Measurements from ENCODE around the gene FGF22. TPM values are rescaled to one million over a fixed set of nuclear protein-coding genes. Genes with fewer than 3 reads are reported as not detected.

Gene FGF22
- total and polyA plus RNA-seq, 4 donors = 0.10 to 0.85 (median 0.34) TPM

- WGBS, 2 donors = 81 to 94% methylated on average over 14 of the region's 14 CpGs
- DNase-seq (no peak), ATAC-seq (ENCODE audit: insufficient read depth, low FRiP score) (no peak)
- no peak overlapping the region for H3K4me3 ChIP-seq
- no peaks in the 10 kb centered on the region for H3K4me1 ChIP-seq (ENCODE audit: control insufficient read depth in 5 of 5, insufficient read depth in 5 of 5, low read length in 5 of 5)
- H3K36me3 ChIP-seq (ENCODE audit: control insufficient read depth in 4 of 4, insufficient read depth in 4 of 4, low read length in 4 of 4) = peaks cover 0 to 49% (median 8%) of the 10 kb centered on the region in 4 donors
- no peak for TF ChIP-seq CTCF (IDR thresholded peaks at IDR 0.05; ENCODE audit: control extremely low read depth, extremely low read depth)
- no peaks in the 10 kb centered on the region for H3K27me3 ChIP-seq (ENCODE audit: control insufficient read depth in 3 of 3, insufficient read depth in 3 of 3, low read length in 2 of 3)
- H3K9me3 ChIP-seq (ENCODE audit: control insufficient read depth in 4 of 4, insufficient read depth in 3 of 4, low read length in 3 of 4) = no peaks in the 10 kb centered on the region
- no peak overlapping the region for H3K9ac ChIP-seq (ENCODE audit: insufficient read depth in 1 of 2, low read length in 2 of 2)
- no peak overlapping the region for H3K27ac ChIP-seq (ENCODE audit: low read depth in 1 of 2, low read length in 1 of 2)
Measured at GRCh38 chr19:644789-645188, 5.1 kb downstream of the FGF22 start.

- no peak for TF ChIP-seq CTCF (IDR thresholded peaks at IDR 0.05; ENCODE audit: control extremely low read depth, extremely low read depth)
- no peaks in the 10 kb centered on the region for H3K4me1 ChIP-seq (ENCODE audit: control insufficient read depth in 5 of 5, insufficient read depth in 5 of 5, low read length in 5 of 5)
- no peak overlapping the region for H3K4me3 ChIP-seq
- WGBS, 2 donors = 92 to 94% methylated on average over 62 of the region's 62 CpGs
- H3K9ac ChIP-seq (ENCODE audit: insufficient read depth in 1 of 2, low read length in 2 of 2) = no peak overlapping the region
- no peak for ATAC-seq (ENCODE audit: insufficient read depth, low FRiP score)
- DNase-seq = no peak
- H3K27me3 ChIP-seq (ENCODE audit: control insufficient read depth in 3 of 3, insufficient read depth in 3 of 3, low read length in 2 of 3) = no peaks in the 10 kb centered on the region
- no peaks in the 10 kb centered on the region for H3K9me3 ChIP-seq (ENCODE audit: control insufficient read depth in 4 of 4, insufficient read depth in 3 of 4, low read length in 3 of 4)
- H3K36me3 ChIP-seq (ENCODE audit: control insufficient read depth in 4 of 4, insufficient read depth in 4 of 4, low read length in 4 of 4) = peaks cover 0 to 56% (median 8%) of the 10 kb centered on the region in 4 donors
- H3K27ac ChIP-seq (ENCODE audit: low read depth in 1 of 2, low read length in 1 of 2) = no peak overlapping the region
Measured at GRCh38 chr19:645912-646778, 6.5 kb downstream of the FGF22 start.

- no peak for ATAC-seq (ENCODE audit: insufficient read depth, low FRiP score)
- 94 to 95% methylated on average over 48 of the region's 48 CpGs for WGBS, 2 donors
- TF ChIP-seq CTCF (IDR thresholded peaks at IDR 0.05; ENCODE audit: control extremely low read depth, extremely low read depth) = no peak
- no peak for DNase-seq
- peaks cover 0 to 64% (median 10%) of the 10 kb centered on the region in 4 donors for H3K36me3 ChIP-seq (ENCODE audit: control insufficient read depth in 4 of 4, insufficient read depth in 4 of 4, low read length in 4 of 4)
- no peaks in the 10 kb centered on the region for H3K27me3 ChIP-seq (ENCODE audit: control insufficient read depth in 3 of 3, insufficient read depth in 3 of 3, low read length in 2 of 3)
- no peaks in the 10 kb centered on the region for H3K4me1 ChIP-seq (ENCODE audit: control insufficient read depth in 5 of 5, insufficient read depth in 5 of 5, low read length in 5 of 5)
- no peak overlapping the region for H3K27ac ChIP-seq (ENCODE audit: low read depth in 1 of 2, low read length in 1 of 2)
- no peak overlapping the region for H3K9ac ChIP-seq (ENCODE audit: insufficient read depth in 1 of 2, low read length in 2 of 2)
- H3K4me3 ChIP-seq = no peak overlapping the region
- no peaks in the 10 kb centered on the region for H3K9me3 ChIP-seq (ENCODE audit: control insufficient read depth in 4 of 4, insufficient read depth in 3 of 4, low read length in 3 of 4)
Measured at GRCh38 chr19:646779-647565, 7.3 kb downstream of the FGF22 start.

Data from lung (tissue), 12 donors.